ENCODE data around the gene XPA. TPM values are rescaled to one million over a fixed set of nuclear protein-coding genes. Genes with fewer than 3 reads are reported as not detected.

Gene XPA
- total RNA-seq, 2 donors from 2014 or later: 4.9 to 7.3 TPM

DNA sequence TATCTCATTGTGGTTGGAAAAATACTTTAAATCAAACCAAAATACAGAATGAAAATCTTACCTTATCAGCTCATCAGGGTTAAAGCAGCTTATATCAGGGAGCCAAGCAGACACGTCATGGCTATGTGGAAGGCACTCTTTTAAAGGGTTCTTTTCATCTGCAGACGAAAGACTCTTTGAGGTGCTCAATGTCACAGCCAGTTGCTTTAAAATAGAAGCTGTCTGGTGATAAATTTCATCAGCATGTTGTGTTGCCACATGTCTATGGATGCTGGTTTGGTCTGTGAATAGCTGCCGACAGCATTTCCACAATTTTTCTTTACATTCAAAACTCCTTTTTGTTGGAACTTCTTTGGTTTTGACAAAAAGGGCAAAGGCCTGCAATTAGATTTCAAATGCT, 71.5 kb downstream of the XPA start:
- peaks cover 64% of the 10 kb centered on the region for H3K36me3 ChIP-seq (ENCODE audit: control insufficient read depth, insufficient read depth, low read length)
- peaks cover 37% of the 10 kb centered on the region for H3K9me3 ChIP-seq (ENCODE audit: control insufficient read depth, low read length)
- no peak overlapping the region for H3K27ac Mint-ChIP-seq
- H3K4me1 ChIP-seq (ENCODE audit: control insufficient read depth, insufficient read depth, low read length): no peaks in the 10 kb centered on the region
- TF ChIP-seq, protein P1, sequence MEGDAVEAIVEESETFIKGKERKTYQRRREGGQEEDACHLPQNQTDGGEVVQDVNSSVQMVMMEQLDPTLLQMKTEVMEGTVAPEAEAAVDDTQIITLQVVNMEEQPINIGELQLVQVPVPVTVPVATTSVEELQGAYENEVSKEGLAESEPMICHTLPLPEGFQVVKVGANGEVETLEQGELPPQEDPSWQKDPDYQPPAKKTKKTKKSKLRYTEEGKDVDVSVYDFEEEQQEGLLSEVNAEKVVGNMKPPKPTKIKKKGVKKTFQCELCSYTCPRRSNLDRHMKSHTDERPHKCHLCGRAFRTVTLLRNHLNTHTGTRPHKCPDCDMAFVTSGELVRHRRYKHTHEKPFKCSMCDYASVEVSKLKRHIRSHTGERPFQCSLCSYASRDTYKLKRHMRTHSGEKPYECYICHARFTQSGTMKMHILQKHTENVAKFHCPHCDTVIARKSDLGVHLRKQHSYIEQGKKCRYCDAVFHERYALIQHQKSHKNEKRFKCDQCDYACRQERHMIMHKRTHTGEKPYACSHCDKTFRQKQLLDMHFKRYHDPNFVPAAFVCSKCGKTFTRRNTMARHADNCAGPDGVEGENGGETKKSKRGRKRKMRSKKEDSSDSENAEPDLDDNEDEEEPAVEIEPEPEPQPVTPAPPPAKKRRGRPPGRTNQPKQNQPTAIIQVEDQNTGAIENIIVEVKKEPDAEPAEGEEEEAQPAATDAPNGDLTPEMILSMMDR (conservative IDR thresholded peaks at IDR 0.05): no peak
- no peak overlapping the region for H3K27ac ChIP-seq (ENCODE audit: low read depth, low read length)
- H3K9me3 Mint-ChIP-seq: peaks cover 35% of the 10 kb centered on the region
- H3K4me1 Mint-ChIP-seq: peaks cover 8% of the 10 kb centered on the region
- 62 to 100% methylated on average over 2 to 3 of the region's 3 CpGs for WGBS, 2 experiments (ENCODE audit: insufficient coverage in 1 of 2, insufficient read length in 1 of 2)
- H3K27me3 ChIP-seq (ENCODE audit: control insufficient read depth, insufficient read depth, low read length, poor library complexity, severe bottlenecking): no peaks in the 10 kb centered on the region
- H3K9ac ChIP-seq (ENCODE audit: extremely low read depth, low read length, poor library complexity, severe bottlenecking): no peak overlapping the region
- no peak for DNase-seq
- H3K4me3 Mint-ChIP-seq: no peak overlapping the region
- no peak overlapping the region for H3K4me3 ChIP-seq (ENCODE audit: low read length)
- H3K36me3 Mint-ChIP-seq (ENCODE audit: low read depth): peaks cover 57% of the 10 kb centered on the region
- no peaks in the 10 kb centered on the region for H3K27me3 Mint-ChIP-seq (ENCODE audit: insufficient read depth)

Other genes starting within 250 kb of the XPA start
- 1 to 10 TPM; 3.6 to 7.1 TPM for gene TMOD1, start 195.7 kb downstream of the XPA start, total RNA-seq
- 10 to 100 TPM; 23.0 TPM for gene TSTD2, start 64.0 kb downstream of the XPA start, total RNA-seq
- 10 to 100 TPM; 47.0 to 51.7 TPM for gene NCBP1, start 63.5 kb downstream of the XPA start, total RNA-seq
- not detected for gene FOXE1, start 155.9 kb upstream of the XPA start, total RNA-seq
- gene TRMO, start 225.2 kb upstream of the XPA start, total RNA-seq: 1 to 10 TPM; 4.9 to 7.2 TPM
- not detected for gene HEMGN, start 240.8 kb upstream of the XPA start, total RNA-seq